DND-41 (cell line): ENCODE measurements around the gene NYAP2.

Source experiments
- CTCF ChIP-seq: IDR thresholded peaks from 2 replicates; pipeline ENCODE4 v1.5.1; 2012; ENCODE audit warnings: borderline replicate concordance, low read length, moderate library complexity, mild to moderate bottlenecking; ENCODE audit not compliant: poor library complexity, severe bottlenecking; ENCODE audit errors: extremely low read depth
- EZH2 ChIP-seq: IDR thresholded peaks from 3 replicates; pipeline ENCODE4 v1.6.1; 2012; ENCODE audit warnings: borderline replicate concordance, low read depth, mild to moderate bottlenecking, moderate library complexity, low read length, inconsistent platforms; ENCODE audit not compliant: severe bottlenecking

- no peak for TF ChIP-seq CTCF
- TF ChIP-seq EZH2 = no peak
These were observed 97.7 kb downstream of the NYAP2 start for GRCh38 chr2:225497166-225497565.
